ENCODE results near the gene DYNLT2. TPM values are rescaled to one million over a fixed set of nuclear protein-coding genes. Genes with fewer than 3 reads are reported as not detected.

The DYNLT2 gene
- total RNA-seq, 4 donors from 2014 or later, result 0.94 to 3.1 (median 1.4) TPM

GRCh38 chr6:169779896-169780295 lies 28.5 kb upstream of the DYNLT2 start:
- intact Hi-C loops (cut with DNase I), result no loop called here
- peaks cover 0 to 3% (median 0%) of the 10 kb centered on the region in 3 donors for H3K4me1 ChIP-seq
- no peak for DNase-seq
- no peak for TF ChIP-seq POLR2A (IDR thresholded peaks at IDR 0.05)
- TF ChIP-seq CTCF (IDR thresholded peaks at IDR 0.05), result no peak
- no peaks in the 10 kb centered on the region for H3K9me3 ChIP-seq
- no peak overlapping the region for H3K4me3 ChIP-seq
- 56 to 76% methylated on average over 3 to 5 of the region's 5 CpGs for WGBS, 2 donors
- peaks cover 8 to 78% (median 9%) of the 10 kb centered on the region in 3 donors for H3K36me3 ChIP-seq
- H3K27ac ChIP-seq, result no peak overlapping the region
- no peaks in the 10 kb centered on the region for H3K27me3 ChIP-seq

GRCh38 chr6:169779092-169779815 lies 27.9 kb upstream of the DYNLT2 start:
- intact Hi-C loops (cut with DNase I), result no loop called here
- no peaks in the 10 kb centered on the region for H3K9me3 ChIP-seq
- H3K27me3 ChIP-seq, result no peaks in the 10 kb centered on the region
- H3K36me3 ChIP-seq, result peaks cover 8 to 85% (median 9%) of the 10 kb centered on the region in 3 donors
- TF ChIP-seq POLR2A (IDR thresholded peaks at IDR 0.05) (no peak), CTCF (IDR thresholded peaks at IDR 0.05) (no peak)
- no peak overlapping the region for H3K27ac ChIP-seq
- no peak overlapping the region for H3K4me3 ChIP-seq
- WGBS, 2 donors, result 80% methylated on average over 8 of the region's 8 CpGs
- peaks cover 0 to 3% (median 0%) of the 10 kb centered on the region in 3 donors for H3K4me1 ChIP-seq
- no peak for DNase-seq

- intact Hi-C loops (cut with DNase I), result no loop called here
- peaks cover 8 to 85% (median 9%) of the 10 kb centered on the region in 3 donors for H3K36me3 ChIP-seq
These were observed 27.3 kb upstream of the DYNLT2 start for GRCh38 chr6:169778646-169779045.

GRCh38 chr6:169777896-169778295 lies 26.5 kb upstream of the DYNLT2 start:
- no peak for DNase-seq
- no peak for TF ChIP-seq POLR2A (IDR thresholded peaks at IDR 0.05)
- TF ChIP-seq CTCF (IDR thresholded peaks at IDR 0.05), result no peak
- Histone ChIP-seq H3K4me1 (no peaks in the 10 kb centered on the region), H3K9me3 (no peaks in the 10 kb centered on the region), H3K27me3 (no peaks in the 10 kb centered on the region), H3K27ac (no peak overlapping the region), H3K36me3 (peaks cover 8 to 85% (median 9%) of the 10 kb centered on the region in 3 donors), H3K4me3 (no peak overlapping the region)
- WGBS, 2 donors, result 86 to 93% methylated on average over 6 to 12 of the region's 12 CpGs
- intact Hi-C loops (cut with DNase I), result no loop called here

More at GRCh38 chr6:169778646-169779045, 27.3 kb upstream of the DYNLT2 start:
- no peaks in the 10 kb centered on the region for H3K9me3 ChIP-seq
- H3K4me3 ChIP-seq, result no peak overlapping the region
- peaks cover 0 to 3% (median 0%) of the 10 kb centered on the region in 3 donors for H3K4me1 ChIP-seq
- no peak for TF ChIP-seq CTCF (IDR thresholded peaks at IDR 0.05)
- no peak for TF ChIP-seq POLR2A (IDR thresholded peaks at IDR 0.05)
- no peak overlapping the region for H3K27ac ChIP-seq
- no peak for DNase-seq
- WGBS, 2 donors, result 76 to 86% methylated on average over 4 to 12 of the region's 12 CpGs
- no peaks in the 10 kb centered on the region for H3K27me3 ChIP-seq

GRCh38 chr6:169776379-169776778 lies 25.0 kb upstream of the DYNLT2 start:
- Histone ChIP-seq H3K27me3 (no peaks in the 10 kb centered on the region), H3K27ac (no peak overlapping the region), H3K4me3 (no peak overlapping the region), H3K4me1 (no peaks in the 10 kb centered on the region), H3K9me3 (no peaks in the 10 kb centered on the region), H3K36me3 (peaks cover 9 to 95% (median 15%) of the 10 kb centered on the region in 3 donors)
- whole genome bisulfite sequencing, 2 donors, result 100% methylated on average over 1 of the region's 13 CpGs; no CpG with 5 or more reads in 1 of the 2 donors
- intact Hi-C loops (cut with DNase I), result no loop called here
- no peak for DNase-seq
- no peak for TF ChIP-seq CTCF (IDR thresholded peaks at IDR 0.05)

Data from esophagus squamous epithelium (tissue), 5 donors.